GM12878 (cell line): ENCODE measurements around the gene TXNDC8. TPM values are rescaled to one million over a fixed set of nuclear protein-coding genes. Genes with fewer than 3 reads are reported as not detected.
A peak's percentile ranks its signal among the peaks of the same experiment; 100 is the strongest.

Source experiments
- ATAC-seq: fragments of 200-7000 bp; cut with Tn5 transposase; 3 replicates; pipeline ENCODE4 v1.9.1; 2020; ENCODE audit warnings: mild to moderate bottlenecking, moderate library complexity
- BruUV-seq: library from RNA; stranded (reverse); fragments of 400-500 nt; replicated peaks from 2 replicates; lab custom pipeline; 2021; lab: Mats Ljungman, UMichigan
- CTCF ChIA-PET: fragments of 300-600 bp; sonication (Branson Sonifier 250); formaldehyde crosslinking; extraction: SDS; loops from one replicate; lab custom pipeline; 2021; ENCODE audit warnings: inconsistent platforms; lab: Yijun Ruan, JAX
- POLR2A ChIA-PET: fragments of 350-600 bp; formaldehyde crosslinking; extraction: SDS; loops from one replicate; lab custom pipeline; 2021; ENCODE audit warnings: inconsistent platforms; lab: Charles Lee
- RAD21 ChIA-PET: fragments of 300-600 bp; sonication (Branson Sonifier 250); formaldehyde crosslinking; loops from one replicate; lab custom pipeline; 2023; ENCODE audit warnings: antibody characterized with exemption; ENCODE audit not compliant: unreplicated experiment; lab: Charles Lee
- SMC1A ChIA-PET: fragments of 300-600 bp; sonication (Branson Sonifier 250); formaldehyde crosslinking; loops from one replicate; lab custom pipeline; 2023; ENCODE audit not compliant: unreplicated experiment, uncharacterized antibody; lab: Charles Lee
- DNase-seq: peaks from one replicate; pipeline ENCODE4 v3.0.0-alpha.2; 2011; ENCODE audit warnings: low read depth, low spot score
- FAIRE-seq: peaks from 3 replicates; lab custom pipeline; 2011; peaks lifted over from hg19 to GRCh38; lab: Jason Lieb, UNC
- H2AFZ ChIP-seq: 2 replicates; pipeline ENCODE4 v1.6.0; 2011; ENCODE audit warnings: low read depth, low read length, control low read depth; ENCODE audit not compliant: control insufficient read depth
- H3K27ac ChIP-seq: 2 replicates; pipeline ENCODE4 v1.5.1; 2011; ENCODE audit warnings: control low read depth; ENCODE audit not compliant: control insufficient read depth, insufficient read depth
- H3K27me3 ChIP-seq, 2 experiments: replicated peaks in 1 of 2; 2 replicates each; pipeline versions ENCODE4 v1.6.0 to v1.6.1; 2011; ENCODE audit warnings: low read length in 1 of 2; ENCODE audit not compliant: control insufficient read depth in 2 of 2, insufficient read depth in 2 of 2
- H3K36me3 ChIP-seq, 2 experiments: 2 replicates each; pipeline ENCODE4 v1.5.1; 2011; ENCODE audit warnings: low read length in 1 of 2; ENCODE audit not compliant: control insufficient read depth in 2 of 2, insufficient read depth in 2 of 2
- H3K4me1 ChIP-seq: 2 replicates; pipeline ENCODE4 v1.6.1; 2011; ENCODE audit warnings: mild to moderate bottlenecking, low read length, moderate library complexity, mixed read lengths; ENCODE audit not compliant: control insufficient read depth, insufficient read depth
- H3K4me2 ChIP-seq: 2 replicates; pipeline ENCODE4 v1.6.0; 2011; ENCODE audit warnings: control low read depth; ENCODE audit not compliant: control insufficient read depth, insufficient read depth
- H3K4me3 ChIP-seq: fragments of 200-600 bp; sonication (generic); 2 replicates; pipeline ENCODE4 v1.5.1; 2016
- H3K79me2 ChIP-seq: 2 replicates; pipeline ENCODE4 v1.6.0; 2011; ENCODE audit warnings: low read length; ENCODE audit not compliant: control insufficient read depth, insufficient read depth
- H3K9ac ChIP-seq: 2 replicates; pipeline ENCODE4 v1.8.0; 2011; ENCODE audit warnings: low read length, control low read depth, mixed read lengths; ENCODE audit not compliant: control insufficient read depth, insufficient read depth
- H3K9me3 ChIP-seq: replicated peaks from 3 replicates; pipeline ENCODE4 v1.5.1; 2011; ENCODE audit warnings: mild to moderate bottlenecking, low read length; ENCODE audit not compliant: control insufficient read depth, insufficient read depth
- H4K20me1 ChIP-seq: 2 replicates; pipeline ENCODE4 v1.6.0; 2011; ENCODE audit not compliant: control insufficient read depth, insufficient read depth
- BCL11A ChIP-seq: IDR thresholded peaks from 2 replicates; pipeline ENCODE4 v1.6.1; 2011; ENCODE audit warnings: low read depth, low read length
- DPF2 ChIP-seq: fragments of 450-650 bp; IDR thresholded peaks from 2 replicates; pipeline ENCODE4 v1.6.1; 2017; ENCODE audit warnings: mild to moderate bottlenecking
- IKZF1 ChIP-seq: fragments of 450-650 bp; conservative IDR thresholded peaks from 2 replicates; pipeline ENCODE4 v1.6.1; 2017; ENCODE audit warnings: antibody characterized with exemption, mild to moderate bottlenecking
- LARP7 ChIP-seq: fragments of 450-650 bp; IDR thresholded peaks from 2 replicates; pipeline ENCODE4 v1.6.1; 2017; ENCODE audit warnings: mild to moderate bottlenecking
- MYB ChIP-seq: fragments of 150-350 bp; IDR thresholded peaks from 2 replicates; pipeline ENCODE4 v1.6.1; 2014; ENCODE audit warnings: mild to moderate bottlenecking, low read depth, low read length, borderline replicate concordance
- NFIC ChIP-seq: IDR thresholded peaks from 2 replicates; pipeline ENCODE4 v1.6.1; 2012; ENCODE audit warnings: low read depth, mild to moderate bottlenecking, inconsistent platforms, low read length, moderate library complexity
- RELA ChIP-seq: fragments of 450-650 bp; IDR thresholded peaks from 2 replicates; pipeline ENCODE4 v1.8.0; 2014; ENCODE audit warnings: borderline replicate concordance; ENCODE audit not compliant: partially characterized antibody
- SMC3 ChIP-seq: IDR thresholded peaks from 2 replicates; pipeline ENCODE4 v1.6.1; 2011; ENCODE audit warnings: low read length, improper control_type of control experiment, borderline replicate concordance
- STAT1 ChIP-seq: fragments of 450-650 bp; conservative IDR thresholded peaks from 2 replicates; pipeline ENCODE4 v1.6.1; 2014; ENCODE audit warnings: antibody characterized with exemption, mild to moderate bottlenecking
- TCF3 ChIP-seq: IDR thresholded peaks from 2 replicates; pipeline ENCODE4 v1.6.1; 2012; ENCODE audit warnings: low read depth, mild to moderate bottlenecking, low read length, borderline replicate concordance; ENCODE audit not compliant: insufficient read depth
- ZNF207 ChIP-seq: fragments of 450-650 bp; IDR thresholded peaks from 2 replicates; pipeline ENCODE4 v1.6.1; 2014; ENCODE audit warnings: antibody characterized with exemption, mild to moderate bottlenecking, borderline replicate concordance
- ZNF384 ChIP-seq: IDR thresholded peaks from 2 replicates; pipeline ENCODE4 v1.6.1; 2012; ENCODE audit warnings: low read depth, mild to moderate bottlenecking, low read length, improper control_type of control experiment, borderline replicate concordance
- WGBS: methylation state at CpG from one replicate; pipeline ENCODE4 v1.1.6; 2016; ENCODE audit warnings: low lambda C conversion rate; ENCODE audit not compliant: insufficient replicate concordance, insufficient coverage; ENCODE audit errors: missing lambda C conversion rate; 5-methylcytosine and 5-hydroxymethylcytosine counted together
- in situ Hi-C: fragments of 300-500 bp; cut with MboI; formaldehyde crosslinking; loops from 9 replicates; pipeline ENCODE4 v1.14.3; 2018; ENCODE audit warnings: mixed read lengths
- intact Hi-C: fragments of 100-400 bp; cut with micrococcal nuclease; formaldehyde crosslinking; loops from one replicate; pipeline ENCODE4 v1.14.2; 2022; ENCODE audit not compliant: unreplicated experiment
- polyA plus RNA-seq, 11 experiments: library from polyadenylated mRNA; depleted of rRNA in 4 of 11; unstranded in 6 of 11; stranded (reverse) in 5 of 11; fragments of >200 nt; fragmentation: Nextera tagmentation in 4 of 11; fragmentation: Illumina TruSeq in 1 of 11; extraction: Ambion mirVana in 4 of 11; extraction: Trizol in 1 of 11; gene quantifications; 1 replicate in 1 of 11; 2 replicates in 10 of 11; pipeline versions ENCODE4 v1.2.1 to v1.2.3, GENCODE V29; 2011 to 2016; ENCODE audit warnings: inconsistent platforms in 2 of 11, missing spikeins in 2 of 11, low read depth in 1 of 11
- total RNA-seq, 4 experiments: library from RNA; depleted of rRNA in 3 of 4; stranded (reverse); fragments of >200 nt in 3 of 4; fragmentation: Illumina TruSeq in 1 of 4; extraction: Trizol in 1 of 4; gene quantifications; 2 replicates each; pipeline versions ENCODE4 v1.2.1 to v1.2.3, GENCODE V29; 2013 to 2021
- TF ChIP-seq, protein P1 (sequence below): IDR thresholded peaks from 2 replicates; pipeline ENCODE4 v1.6.1; 2012; ENCODE audit warnings: low read length, inconsistent platforms
- TF ChIP-seq, protein P2 (sequence below): IDR thresholded peaks from 2 replicates; pipeline ENCODE4 v1.6.1; 2011; ENCODE audit warnings: borderline replicate concordance, low read depth, mild to moderate bottlenecking, moderate library complexity, low read length; ENCODE audit not compliant: insufficient read depth, poor library complexity, severe bottlenecking
- TF ChIP-seq, protein P3 (sequence below): fragments of 450-650 bp; conservative IDR thresholded peaks from 2 replicates; pipeline ENCODE4 v1.6.1; 2017; ENCODE audit warnings: mild to moderate bottlenecking, moderate library complexity

Gene TXNDC8
- total and polyA plus RNA-seq, 10 of the 15 experiments (the other 5 are each of a cell fraction or from before 2014, with no cell fraction given), result not detected

DNA sequence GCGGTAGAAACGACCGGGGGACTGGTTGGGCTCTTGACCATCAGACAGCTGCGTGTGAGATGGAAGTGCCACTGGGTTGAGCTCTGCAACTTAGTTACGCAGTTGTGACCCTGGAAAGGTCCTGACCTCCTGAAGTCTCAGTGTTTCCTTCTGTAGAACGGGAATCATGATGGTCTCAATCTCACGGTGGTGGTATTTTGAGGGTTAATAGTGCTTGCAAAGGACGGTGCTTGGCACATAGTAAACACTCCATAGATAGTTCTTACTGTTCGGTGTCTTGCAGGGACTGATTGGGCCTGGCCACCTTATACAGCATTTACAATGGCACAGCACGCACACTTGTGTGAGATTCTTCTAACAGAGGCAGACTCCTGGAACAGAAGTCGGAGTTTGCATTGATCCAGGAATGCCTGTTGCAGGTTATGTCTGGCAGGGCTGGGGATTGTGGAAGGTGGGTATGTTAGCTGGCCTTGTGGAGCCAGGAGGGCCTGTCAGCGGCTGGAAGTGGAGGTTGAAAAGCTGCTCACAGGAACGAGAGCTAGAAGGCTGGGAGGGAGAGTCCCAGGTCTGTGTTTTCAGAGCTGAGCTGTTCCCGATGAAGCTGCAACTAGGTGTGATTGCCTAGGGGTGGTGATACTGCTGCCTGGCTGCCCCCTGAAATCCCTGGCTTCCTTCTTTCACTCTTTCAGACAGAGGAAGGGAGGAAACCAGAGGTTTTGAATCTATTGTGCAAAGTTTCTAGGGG, 80.4 kb downstream of the TXNDC8 start (continued):
- no peak; the same call in 1 of the 2 replicates for TF ChIP-seq NFIC
- TF ChIP-seq ZNF384, result no peak
- no peak for TF ChIP-seq BCL11A
- TF ChIP-seq RELA, result no peak
- TF ChIP-seq LARP7, result no peak
- no peak for TF ChIP-seq SMC3

DNA sequence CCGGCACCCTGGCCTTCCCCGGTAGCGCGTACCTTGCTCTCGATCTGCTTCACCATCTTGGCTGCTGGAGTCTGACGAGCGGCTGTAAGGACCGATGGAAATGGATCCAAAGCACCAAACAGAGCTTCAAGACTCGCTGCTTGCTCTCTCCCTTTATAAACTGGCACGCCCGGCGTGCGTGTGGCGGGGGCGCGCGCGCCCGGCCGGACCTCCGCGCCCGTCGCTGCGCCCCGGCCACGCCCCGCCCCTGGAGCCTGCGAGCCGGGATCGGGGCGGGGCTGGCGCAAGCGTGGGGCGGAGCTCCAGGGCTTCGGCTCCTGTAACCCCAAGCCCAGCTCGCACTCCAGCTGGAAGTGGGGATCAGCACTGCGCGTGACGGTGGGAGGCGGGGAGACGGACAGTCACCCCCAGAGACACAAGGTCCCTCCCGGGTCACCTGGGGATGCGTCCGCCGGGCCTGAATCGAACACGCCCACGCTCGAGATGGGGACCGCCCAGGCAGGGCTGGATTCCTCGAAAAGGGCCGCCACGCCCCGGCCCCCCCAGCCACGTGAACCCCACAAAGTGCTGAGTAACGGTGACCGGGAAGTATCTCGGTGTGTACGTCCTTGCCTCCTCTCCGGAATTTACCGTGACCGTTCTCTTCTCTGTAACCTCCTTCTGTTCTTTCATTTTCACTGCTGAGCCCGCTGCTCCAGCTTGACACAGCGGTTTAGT, 81.1 kb downstream of the TXNDC8 start, which contains the start of gene TXN:
Gene TXN (minus strand): TSS at position 128 of the 717 bp plus-strand sequence. CDS start 72 bp downstream, at position 56.
- no peak for FAIRE-seq
- Histone ChIP-seq H3K4me2 (peak within 1 kb of the TSS; percentile 100), H2AFZ (peak within 1 kb of the TSS; percentile 86), H3K27me3 (no peaks in the 10 kb centered on the region), H4K20me1 (no peaks in the 10 kb centered on the region), H3K79me2 (peaks cover 59% of the 10 kb centered on the region), H3K9ac (peak within 1 kb of the TSS; percentile 92), H3K36me3 (no peaks in the 10 kb centered on the region), H3K4me1 (peaks cover 24% of the 10 kb centered on the region), H3K9me3 (no peaks in the 10 kb centered on the region), H3K27ac (peak within 1 kb of the TSS; percentile 91), H3K4me3 (peak within 1 kb of the TSS; percentile 92)
- RAD21 ChIA-PET, result interaction anchor here (0.6 to 3.1 kb wide), 13 partner anchors 39 to 367 kb away, joined by 3 to 16 read pairs (median 6); no protein-coding TSS in a partner anchor
- WGBS, result under 1% methylated on average over 65 of the region's 65 CpGs
- ATAC-seq, result peak; percentile 69
- POLR2A ChIA-PET, result interaction anchor here (0.6 to 1.6 kb wide), 8 partner anchors 25 to 344 kb away, joined by 3 to 6 read pairs (median 4); no protein-coding TSS in a partner anchor
- CTCF ChIA-PET, result interaction anchor here (0.7 to 1.6 kb wide), 6 partner anchors 62 to 367 kb away, joined by 3 to 4 read pairs (median 4); no protein-coding TSS in a partner anchor
- in situ Hi-C loops (no loop called here), intact Hi-C loops (loop anchor here (5.0 to 10.0 kb wide), 4 partner anchors 202 to 1378 kb away; partner anchors contain the start of gene DNAJC25)
- BruUV-seq, result no TSS peak
- DNase-seq, result peak; percentile 87
- SMC1A ChIA-PET, result interaction anchor here (0.9 to 3.0 kb wide), 4 partner anchors 12 to 362 kb away, joined by 3 to 13 read pairs (median 5); no protein-coding TSS in a partner anchor
- TF ChIP-seq IKZF1 (peak; percentile 82), ZNF207 (0 out of 2 replicates have a peak, but pooled peaks have one; percentile 33), STAT1 (no peak; the same call in 1 of the 2 replicates), TCF3 (peak; percentile 38; the same call in 1 of the 2 replicates), MYB (no peak), RELA (peak; percentile 65), DPF2 (peak; percentile 63), LARP7 (no peak; the same call in 1 of the 2 replicates), BCL11A (no peak)
- TF ChIP-seq, protein P1, sequence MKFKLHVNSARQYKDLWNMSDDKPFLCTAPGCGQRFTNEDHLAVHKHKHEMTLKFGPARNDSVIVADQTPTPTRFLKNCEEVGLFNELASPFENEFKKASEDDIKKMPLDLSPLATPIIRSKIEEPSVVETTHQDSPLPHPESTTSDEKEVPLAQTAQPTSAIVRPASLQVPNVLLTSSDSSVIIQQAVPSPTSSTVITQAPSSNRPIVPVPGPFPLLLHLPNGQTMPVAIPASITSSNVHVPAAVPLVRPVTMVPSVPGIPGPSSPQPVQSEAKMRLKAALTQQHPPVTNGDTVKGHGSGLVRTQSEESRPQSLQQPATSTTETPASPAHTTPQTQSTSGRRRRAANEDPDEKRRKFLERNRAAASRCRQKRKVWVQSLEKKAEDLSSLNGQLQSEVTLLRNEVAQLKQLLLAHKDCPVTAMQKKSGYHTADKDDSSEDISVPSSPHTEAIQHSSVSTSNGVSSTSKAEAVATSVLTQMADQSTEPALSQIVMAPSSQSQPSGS, result no peak
- TF ChIP-seq, protein P2, sequence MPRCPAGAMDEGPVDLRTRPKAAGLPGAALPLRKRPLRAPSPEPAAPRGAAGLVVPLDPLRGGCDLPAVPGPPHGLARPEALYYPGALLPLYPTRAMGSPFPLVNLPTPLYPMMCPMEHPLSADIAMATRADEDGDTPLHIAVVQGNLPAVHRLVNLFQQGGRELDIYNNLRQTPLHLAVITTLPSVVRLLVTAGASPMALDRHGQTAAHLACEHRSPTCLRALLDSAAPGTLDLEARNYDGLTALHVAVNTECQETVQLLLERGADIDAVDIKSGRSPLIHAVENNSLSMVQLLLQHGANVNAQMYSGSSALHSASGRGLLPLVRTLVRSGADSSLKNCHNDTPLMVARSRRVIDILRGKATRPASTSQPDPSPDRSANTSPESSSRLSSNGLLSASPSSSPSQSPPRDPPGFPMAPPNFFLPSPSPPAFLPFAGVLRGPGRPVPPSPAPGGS, result no peak
- TF ChIP-seq, protein P3, sequence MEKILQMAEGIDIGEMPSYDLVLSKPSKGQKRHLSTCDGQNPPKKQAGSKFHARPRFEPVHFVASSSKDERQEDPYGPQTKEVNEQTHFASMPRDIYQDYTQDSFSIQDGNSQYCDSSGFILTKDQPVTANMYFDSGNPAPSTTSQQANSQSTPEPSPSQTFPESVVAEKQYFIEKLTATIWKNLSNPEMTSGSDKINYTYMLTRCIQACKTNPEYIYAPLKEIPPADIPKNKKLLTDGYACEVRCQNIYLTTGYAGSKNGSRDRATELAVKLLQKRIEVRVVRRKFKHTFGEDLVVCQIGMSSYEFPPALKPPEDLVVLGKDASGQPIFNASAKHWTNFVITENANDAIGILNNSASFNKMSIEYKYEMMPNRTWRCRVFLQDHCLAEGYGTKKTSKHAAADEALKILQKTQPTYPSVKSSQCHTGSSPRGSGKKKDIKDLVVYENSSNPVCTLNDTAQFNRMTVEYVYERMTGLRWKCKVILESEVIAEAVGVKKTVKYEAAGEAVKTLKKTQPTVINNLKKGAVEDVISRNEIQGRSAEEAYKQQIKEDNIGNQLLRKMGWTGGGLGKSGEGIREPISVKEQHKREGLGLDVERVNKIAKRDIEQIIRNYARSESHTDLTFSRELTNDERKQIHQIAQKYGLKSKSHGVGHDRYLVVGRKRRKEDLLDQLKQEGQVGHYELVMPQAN, result peak; percentile 69
